ENCODE results near the gene C9orf72. TPM values are rescaled to one million over a fixed set of nuclear protein-coding genes. Genes with fewer than 3 reads are reported as not detected.

Gene C9orf72
- total and polyA plus RNA-seq, 2 of the 8 experiments (the other 6 are each of a cell fraction or from before 2014, with no cell fraction given): 7.2 to 17.5 TPM

DNA sequence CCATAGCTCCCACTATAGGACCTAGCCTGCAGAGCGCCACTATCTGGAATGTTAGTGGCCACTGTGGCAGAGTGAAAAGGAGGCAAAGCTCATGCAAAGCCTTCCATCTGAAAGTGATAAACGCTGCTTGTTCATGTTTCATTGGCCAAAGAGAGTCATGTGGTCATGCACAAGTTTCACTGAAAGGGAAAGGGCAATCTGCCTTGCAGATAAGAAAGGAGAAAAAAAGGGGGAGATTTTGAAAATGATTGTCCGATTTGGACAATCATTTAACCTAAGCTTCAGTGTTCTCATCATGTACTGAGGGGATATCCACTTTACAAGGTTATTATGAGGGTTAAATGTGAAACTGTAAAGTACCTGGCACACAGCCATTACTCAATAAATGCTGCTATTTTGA, 34.6 kb downstream of the C9orf72 start (continued):
- TF ChIP-seq, protein P1, sequence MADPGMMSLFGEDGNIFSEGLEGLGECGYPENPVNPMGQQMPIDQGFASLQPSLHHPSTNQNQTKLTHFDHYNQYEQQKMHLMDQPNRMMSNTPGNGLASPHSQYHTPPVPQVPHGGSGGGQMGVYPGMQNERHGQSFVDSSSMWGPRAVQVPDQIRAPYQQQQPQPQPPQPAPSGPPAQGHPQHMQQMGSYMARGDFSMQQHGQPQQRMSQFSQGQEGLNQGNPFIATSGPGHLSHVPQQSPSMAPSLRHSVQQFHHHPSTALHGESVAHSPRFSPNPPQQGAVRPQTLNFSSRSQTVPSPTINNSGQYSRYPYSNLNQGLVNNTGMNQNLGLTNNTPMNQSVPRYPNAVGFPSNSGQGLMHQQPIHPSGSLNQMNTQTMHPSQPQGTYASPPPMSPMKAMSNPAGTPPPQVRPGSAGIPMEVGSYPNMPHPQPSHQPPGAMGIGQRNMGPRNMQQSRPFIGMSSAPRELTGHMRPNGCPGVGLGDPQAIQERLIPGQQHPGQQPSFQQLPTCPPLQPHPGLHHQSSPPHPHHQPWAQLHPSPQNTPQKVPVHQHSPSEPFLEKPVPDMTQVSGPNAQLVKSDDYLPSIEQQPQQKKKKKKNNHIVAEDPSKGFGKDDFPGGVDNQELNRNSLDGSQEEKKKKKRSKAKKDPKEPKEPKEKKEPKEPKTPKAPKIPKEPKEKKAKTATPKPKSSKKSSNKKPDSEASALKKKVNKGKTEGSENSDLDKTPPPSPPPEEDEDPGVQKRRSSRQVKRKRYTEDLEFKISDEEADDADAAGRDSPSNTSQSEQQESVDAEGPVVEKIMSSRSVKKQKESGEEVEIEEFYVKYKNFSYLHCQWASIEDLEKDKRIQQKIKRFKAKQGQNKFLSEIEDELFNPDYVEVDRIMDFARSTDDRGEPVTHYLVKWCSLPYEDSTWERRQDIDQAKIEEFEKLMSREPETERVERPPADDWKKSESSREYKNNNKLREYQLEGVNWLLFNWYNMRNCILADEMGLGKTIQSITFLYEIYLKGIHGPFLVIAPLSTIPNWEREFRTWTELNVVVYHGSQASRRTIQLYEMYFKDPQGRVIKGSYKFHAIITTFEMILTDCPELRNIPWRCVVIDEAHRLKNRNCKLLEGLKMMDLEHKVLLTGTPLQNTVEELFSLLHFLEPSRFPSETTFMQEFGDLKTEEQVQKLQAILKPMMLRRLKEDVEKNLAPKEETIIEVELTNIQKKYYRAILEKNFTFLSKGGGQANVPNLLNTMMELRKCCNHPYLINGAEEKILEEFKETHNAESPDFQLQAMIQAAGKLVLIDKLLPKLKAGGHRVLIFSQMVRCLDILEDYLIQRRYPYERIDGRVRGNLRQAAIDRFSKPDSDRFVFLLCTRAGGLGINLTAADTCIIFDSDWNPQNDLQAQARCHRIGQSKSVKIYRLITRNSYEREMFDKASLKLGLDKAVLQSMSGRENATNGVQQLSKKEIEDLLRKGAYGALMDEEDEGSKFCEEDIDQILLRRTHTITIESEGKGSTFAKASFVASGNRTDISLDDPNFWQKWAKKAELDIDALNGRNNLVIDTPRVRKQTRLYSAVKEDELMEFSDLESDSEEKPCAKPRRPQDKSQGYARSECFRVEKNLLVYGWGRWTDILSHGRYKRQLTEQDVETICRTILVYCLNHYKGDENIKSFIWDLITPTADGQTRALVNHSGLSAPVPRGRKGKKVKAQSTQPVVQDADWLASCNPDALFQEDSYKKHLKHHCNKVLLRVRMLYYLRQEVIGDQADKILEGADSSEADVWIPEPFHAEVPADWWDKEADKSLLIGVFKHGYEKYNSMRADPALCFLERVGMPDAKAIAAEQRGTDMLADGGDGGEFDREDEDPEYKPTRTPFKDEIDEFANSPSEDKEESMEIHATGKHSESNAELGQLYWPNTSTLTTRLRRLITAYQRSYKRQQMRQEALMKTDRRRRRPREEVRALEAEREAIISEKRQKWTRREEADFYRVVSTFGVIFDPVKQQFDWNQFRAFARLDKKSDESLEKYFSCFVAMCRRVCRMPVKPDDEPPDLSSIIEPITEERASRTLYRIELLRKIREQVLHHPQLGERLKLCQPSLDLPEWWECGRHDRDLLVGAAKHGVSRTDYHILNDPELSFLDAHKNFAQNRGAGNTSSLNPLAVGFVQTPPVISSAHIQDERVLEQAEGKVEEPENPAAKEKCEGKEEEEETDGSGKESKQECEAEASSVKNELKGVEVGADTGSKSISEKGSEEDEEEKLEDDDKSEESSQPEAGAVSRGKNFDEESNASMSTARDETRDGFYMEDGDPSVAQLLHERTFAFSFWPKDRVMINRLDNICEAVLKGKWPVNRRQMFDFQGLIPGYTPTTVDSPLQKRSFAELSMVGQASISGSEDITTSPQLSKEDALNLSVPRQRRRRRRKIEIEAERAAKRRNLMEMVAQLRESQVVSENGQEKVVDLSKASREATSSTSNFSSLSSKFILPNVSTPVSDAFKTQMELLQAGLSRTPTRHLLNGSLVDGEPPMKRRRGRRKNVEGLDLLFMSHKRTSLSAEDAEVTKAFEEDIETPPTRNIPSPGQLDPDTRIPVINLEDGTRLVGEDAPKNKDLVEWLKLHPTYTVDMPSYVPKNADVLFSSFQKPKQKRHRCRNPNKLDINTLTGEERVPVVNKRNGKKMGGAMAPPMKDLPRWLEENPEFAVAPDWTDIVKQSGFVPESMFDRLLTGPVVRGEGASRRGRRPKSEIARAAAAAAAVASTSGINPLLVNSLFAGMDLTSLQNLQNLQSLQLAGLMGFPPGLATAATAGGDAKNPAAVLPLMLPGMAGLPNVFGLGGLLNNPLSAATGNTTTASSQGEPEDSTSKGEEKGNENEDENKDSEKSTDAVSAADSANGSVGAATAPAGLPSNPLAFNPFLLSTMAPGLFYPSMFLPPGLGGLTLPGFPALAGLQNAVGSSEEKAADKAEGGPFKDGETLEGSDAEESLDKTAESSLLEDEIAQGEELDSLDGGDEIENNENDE (IDR thresholded peaks at IDR 0.05; ENCODE audit: insufficient replicate concordance, low read length): no peak
- TF ChIP-seq HDAC6 (IDR thresholded peaks at IDR 0.05; ENCODE audit: low read depth, low read length) (no peak), RBBP5 (IDR thresholded peaks at IDR 0.05; ENCODE audit: borderline replicate concordance, low read depth, low read length) (no peak), EGR1 (IDR thresholded peaks at IDR 0.05; ENCODE audit: borderline replicate concordance, low read depth, low read length) (no peak), RFX5 (IDR thresholded peaks at IDR 0.05; ENCODE audit: borderline replicate concordance, low read depth, low read length) (no peak), KDM1A (IDR thresholded peaks at IDR 0.05; ENCODE audit: borderline replicate concordance, low read length) (no peak), CHD1 (IDR thresholded peaks at IDR 0.05; ENCODE audit: low read depth, low read length) (no peak)
- TF ChIP-seq, protein P2, sequence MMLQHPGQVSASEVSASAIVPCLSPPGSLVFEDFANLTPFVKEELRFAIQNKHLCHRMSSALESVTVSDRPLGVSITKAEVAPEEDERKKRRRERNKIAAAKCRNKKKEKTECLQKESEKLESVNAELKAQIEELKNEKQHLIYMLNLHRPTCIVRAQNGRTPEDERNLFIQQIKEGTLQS (IDR thresholded peaks at IDR 0.05; ENCODE audit: insufficient read depth, low read depth, low read length): no peak
